T follicular helper cell (primary cell): ENCODE data around the gene CETN1.

Experiments
- DNase-seq: peaks from one replicate; pipeline ENCODE4 v3.0.0-alpha.2; 2020; ENCODE audit warnings: low read depth
- total RNA-seq, 2 experiments: gene quantifications; one replicate each; lab custom pipeline; 2026; lab: John Stamatoyannopoulos, UW

CETN1 gene
- 0 reads per million in 2 experiments for total RNA-seq

DNA sequence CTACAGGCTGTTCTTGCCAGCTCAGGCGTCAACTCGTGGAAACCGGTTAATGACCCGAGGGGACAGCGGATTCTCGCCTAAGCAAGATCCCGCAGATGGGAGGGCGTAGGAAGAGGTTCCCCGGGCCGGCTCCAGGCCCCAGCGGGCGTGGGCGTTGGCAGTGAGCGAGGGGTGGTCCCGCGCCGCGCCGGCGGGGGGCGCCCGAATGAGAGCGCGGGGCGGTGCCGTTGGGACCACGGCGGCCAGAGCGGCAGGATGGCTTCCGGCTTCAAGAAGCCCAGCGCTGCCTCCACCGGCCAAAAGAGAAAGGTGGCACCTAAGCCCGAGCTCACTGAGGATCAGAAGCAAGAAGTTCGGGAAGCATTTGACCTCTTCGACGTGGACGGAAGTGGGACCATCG, at the start of gene CETN1:
CETN1 (plus strand) TSS at position 227 of the 400 bp plus-strand sequence; CDS start at position 256, 29 bp downstream.
- no peak for DNase-seq

DNA sequence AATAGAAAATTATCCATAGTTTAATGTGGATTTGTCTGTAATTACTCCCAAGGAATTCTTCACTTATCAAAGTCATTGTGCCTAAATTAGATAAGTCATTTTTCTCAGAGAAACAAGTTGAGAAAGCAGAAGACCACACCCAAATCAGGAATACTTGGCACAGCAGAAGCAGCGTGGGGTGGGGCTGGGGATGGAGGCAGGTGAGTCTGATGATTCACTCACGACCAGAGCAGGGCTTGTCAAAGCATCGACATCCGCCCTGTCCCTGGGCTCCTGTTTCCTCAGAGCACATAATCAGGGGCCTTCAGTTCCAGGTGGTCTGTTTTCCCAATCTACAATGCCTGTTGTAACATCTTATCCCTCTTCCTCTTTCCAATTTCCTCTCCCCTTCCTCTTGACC, 48.2 kb upstream of the CETN1 start:
- DNase-seq: no peak

DNA sequence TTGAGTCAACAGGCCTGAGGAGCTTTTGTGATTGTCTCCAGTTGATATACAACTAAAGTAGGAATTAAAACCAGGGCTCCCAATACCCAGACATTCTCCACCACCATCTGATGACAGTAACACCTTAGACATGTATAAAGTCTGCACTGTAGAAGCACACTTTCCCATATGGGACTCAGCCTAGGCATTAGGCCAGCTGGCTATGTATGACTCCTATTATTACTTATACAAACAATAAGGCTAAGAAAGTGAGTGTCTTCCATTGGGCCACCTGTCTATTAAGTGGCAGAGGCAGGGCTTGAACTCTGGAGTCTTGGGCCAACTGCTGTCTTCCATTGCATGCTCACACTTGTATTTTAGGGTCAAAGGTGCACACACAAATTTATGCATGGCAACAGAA, 47.5 kb upstream of the CETN1 start:
- no peak for DNase-seq

DNA sequence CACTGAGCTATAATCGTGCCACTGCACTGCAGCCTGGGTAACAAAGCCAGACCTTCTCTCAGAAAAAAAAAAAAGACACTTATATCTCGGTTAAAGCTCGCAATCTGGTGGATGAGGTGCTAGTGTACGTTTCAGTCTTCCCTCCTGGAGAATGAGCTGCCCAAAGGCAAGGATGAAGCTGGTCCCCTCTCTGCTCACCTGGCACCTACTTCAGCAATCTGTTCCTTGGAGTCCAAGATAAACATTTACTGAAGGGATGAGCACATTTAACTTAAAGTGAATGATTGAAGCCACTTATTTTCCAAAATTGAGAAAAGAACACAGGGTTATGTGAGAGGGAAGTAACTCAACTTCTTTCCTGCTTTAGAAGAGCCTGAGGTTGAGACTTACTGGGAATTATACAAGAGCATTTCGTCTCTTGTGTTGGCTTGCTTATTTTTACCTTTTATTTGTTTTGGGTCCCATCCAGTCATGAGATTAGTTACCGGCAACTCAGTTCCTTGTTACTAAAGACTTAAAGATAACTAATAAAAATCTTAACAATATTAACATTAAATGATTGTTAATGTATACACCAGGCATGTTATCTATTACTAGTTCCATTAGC, 46.1 kb upstream of the CETN1 start:
- no peak for DNase-seq

DNA sequence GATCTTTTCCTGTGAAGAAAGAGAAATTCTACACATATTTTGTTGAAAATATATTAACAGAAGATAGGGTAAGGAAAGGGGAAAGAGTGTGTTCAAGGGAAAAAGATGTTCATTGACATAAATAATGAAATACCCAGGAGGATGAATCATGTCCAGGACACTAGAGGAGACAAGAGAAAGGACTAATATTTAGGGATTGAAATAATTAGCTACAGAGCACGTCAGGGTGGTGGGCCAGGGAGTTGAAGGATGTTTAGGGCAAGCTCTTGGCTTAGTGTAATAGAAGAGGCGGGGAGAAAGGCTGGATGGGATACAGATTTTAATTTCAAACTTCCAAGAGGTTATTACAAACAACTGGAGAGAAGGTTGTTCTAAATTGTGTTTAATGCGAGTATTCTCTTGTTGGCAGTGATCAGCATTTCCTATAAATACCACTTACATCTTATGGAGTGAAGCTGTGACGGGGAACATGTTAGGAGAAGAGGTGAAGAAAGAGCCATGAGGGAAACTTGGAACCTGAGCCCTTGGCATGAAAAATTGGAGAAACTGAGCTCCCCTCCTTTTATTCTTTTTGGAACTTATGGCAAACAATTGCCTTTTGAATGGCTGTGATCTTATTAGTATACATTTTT, 36.6 kb upstream of the CETN1 start:
- DNase-seq: no peak

DNA sequence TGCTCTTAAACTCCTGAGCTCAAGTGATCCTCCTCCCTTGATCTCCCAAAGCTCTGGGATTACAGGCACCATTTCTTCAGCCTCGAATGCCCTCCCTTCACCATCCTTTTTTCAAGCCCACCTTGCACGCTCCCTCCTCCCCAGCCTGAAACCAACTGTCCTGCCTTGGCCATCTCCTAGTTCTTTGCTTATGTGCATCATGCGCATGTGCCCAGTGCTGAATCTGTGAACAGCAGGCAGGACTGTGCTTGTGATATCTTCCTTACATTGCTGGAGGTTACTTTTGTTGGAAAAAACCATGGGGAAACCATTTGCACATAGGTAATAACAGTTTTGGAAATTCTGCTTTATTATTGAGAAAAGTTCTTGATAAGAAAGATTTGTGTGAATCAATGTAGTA, 30.2 kb upstream of the CETN1 start:
- DNase-seq: no peak

DNA sequence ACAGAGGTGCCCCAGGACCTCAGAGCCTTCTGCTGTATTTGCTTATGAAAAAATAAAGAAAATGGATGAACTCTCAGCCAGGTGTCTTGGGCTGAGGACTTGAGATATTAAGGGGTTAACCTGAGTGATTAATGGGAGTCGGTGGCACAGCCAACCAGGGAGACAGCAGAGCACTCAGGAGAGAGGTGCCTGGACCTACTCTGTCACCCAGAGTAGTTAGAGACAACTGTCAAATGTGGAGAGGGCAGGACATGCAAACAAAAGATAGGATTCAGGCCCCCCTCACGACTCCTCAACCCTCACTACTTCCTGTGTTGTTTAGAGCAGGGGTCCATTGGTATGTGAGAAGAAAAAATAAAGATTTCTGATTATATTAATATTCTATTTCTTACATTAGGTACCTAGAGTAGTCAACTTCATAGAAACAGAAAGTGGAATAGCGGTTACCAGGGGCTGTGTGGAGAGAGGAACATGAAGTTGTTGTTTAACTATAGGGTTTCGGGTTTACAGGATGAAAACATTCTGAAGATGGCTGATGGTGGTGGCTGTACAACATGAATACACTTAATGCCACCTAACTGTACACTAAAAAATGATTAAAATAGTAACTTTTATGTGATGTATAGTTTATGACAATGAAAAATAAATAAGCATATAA, 28.6 kb upstream of the CETN1 start:
- DNase-seq: no peak

DNA sequence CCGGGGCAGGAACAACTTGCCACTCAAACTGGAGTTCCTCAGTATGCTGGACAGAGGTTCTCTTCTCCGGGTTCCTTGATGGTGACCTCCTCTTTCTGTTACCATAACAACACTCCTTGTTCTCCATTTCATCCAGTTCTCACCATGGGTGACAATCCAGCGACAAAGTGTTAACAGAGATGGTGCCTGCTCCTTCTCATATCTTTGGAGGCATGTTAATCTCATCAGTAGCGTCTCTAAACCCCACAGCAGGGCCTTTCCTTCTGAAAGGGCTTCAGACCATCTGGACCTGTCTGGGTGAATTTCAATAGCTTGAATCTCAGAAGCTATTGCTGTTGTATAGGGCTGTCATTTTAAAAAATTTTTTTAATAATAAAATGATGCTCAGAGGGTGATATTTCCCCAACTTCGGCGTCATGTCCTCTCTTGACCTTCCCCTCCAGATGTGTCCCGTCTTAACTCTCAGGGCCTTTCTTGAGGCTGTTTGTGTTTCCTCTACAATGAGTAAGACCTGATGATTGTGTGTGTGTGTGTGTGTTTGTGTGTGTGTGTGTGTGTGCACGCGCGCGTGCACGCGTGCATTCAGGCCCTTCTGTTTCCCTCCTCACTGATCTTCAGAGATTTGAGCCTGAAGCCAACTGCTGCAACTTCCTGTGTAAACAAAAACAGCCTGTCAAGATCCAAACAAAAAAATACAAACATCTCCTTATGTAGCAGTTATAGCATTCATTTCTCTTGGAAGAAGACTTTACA, 24.3 kb upstream of the CETN1 start:
- DNase-seq: no peak

DNA sequence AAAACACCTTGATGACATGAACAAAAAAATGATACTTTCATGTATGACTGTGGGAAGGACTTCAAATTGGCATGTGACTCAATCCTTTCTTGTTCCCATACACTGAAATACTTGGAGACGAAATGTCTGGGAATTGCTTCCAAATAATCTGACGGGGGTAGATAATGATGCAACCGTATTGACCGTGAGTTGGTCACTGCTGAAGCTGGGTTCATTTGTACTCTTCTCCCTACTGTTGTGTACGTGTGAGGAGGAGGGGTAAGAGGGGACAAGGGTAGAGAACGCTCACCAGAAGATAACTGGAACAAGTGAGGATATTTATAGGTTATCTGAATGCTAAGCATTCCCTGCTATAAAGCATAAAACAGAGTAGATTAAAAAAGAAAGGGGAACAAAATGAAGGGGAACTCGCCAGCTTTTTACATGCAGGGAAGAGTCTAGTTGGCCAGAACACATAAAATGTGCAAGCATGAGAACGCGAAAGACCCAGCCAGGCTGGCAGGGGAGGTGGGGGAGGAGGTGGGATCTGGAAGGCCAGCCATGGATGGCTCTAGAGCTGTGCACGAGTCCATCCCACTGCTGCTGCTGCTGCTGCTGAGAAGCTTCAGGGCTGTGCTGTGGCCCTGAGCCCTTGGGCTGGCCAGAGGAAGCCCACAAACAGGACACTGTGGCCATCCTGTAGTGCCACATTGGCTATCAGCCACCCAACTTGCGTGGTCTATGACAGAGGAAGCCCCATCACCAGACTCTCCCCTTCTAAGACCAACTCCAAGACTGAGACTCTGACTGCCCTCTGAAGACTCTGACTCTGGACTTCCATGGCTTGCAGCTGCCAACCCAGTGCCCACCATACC, 15.2 kb upstream of the CETN1 start:
- no peak for DNase-seq

DNA sequence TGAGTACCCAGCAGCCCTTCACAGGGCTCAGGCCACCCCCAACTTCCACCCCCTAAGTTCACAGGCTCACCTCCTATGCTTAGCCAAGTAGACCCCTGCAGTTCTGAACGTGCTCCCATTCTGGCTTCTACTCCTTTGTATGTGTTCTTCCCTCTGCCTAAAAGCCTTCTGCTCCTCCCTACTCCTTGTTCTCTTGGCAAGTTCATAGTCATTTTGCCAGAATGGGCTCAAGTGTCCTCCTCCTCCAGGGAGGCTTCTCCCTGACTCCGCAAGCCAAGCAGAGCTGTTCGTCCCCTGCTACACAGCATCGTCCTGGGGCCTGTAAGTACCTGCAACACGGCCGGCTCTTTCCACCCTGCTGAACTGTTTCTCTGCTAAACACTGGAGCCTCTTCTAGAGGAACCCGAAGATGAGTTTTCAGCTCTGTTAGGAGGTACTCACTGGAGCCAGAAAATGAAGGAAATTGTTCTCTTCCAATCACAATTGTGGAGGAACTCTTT, 14.6 kb upstream of the CETN1 start:
- DNase-seq: no peak

DNA sequence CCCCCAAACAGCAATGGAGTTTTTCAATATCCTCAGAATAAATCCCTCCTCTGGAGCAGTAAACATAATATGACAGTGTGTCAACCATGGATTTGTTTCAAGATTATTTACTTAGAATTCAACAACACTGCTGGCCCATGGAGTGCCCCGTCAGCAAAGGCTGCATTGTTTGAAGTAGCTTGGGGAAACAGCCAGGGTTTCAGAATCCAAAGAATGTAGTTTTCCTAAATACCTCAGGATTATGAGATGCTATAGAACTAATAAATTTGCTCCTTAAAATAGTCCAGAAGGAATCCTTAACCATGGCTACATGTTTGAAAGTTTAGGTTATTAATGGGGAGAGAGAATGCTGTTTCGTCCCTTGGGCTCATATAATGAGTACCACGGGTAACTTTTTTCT, 13.1 kb upstream of the CETN1 start:
- DNase-seq: no peak

DNA sequence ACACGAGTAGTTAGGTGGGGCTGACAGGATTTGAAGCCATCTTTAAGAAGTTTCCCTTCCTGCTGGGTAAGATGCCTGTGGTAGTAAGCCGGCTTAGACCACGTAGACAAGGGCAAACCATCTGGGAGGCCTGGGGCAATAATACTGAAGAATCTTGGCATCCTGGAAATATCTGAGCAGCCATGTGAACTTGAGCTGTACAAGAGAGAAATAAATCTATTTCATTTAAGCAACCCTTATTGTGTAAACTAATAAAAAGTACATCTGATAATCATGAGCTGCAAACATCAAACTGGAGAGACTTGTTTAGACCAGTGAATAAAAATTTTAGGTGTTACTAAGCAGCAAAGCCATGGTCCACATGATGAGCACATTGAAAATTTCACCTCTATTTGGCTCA, 11.4 kb upstream of the CETN1 start:
- no peak for DNase-seq

DNA sequence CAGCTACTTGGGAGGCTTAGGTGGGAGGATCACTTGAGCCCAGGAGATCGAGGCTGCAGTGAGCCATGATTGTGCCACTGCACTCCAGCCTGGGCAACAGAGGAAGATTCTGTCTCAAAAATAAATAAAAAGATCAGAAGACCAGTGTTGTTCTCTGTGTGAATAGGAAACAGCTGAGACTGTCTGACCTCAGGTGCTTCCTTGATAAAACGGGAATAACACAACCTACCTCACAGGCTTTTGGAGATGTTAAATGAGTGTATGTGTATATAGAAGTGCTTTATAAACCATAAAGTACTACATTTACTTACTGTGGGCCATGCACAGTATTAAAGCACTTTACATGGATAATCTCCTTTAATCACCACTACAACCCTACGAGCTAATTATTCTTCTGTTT, 9.9 kb upstream of the CETN1 start:
- no peak for DNase-seq

DNA sequence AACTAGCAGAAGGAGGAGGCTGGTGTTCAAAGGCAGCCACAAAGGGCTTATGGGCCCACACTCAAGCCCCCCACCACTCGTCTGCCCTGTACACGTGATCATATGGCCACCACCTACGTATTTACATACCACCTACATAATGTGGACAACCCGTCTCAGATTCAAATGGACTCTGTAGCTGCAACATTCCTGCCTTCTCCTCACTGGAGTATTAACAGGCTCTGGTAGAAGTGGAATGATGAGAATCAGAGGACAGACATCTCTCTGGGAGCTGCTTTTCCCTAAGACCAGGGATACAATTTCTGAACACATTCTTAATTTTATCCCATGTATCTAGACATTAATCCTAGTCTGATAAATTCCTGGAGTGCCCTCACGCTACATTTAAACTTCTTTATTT, 9.5 kb upstream of the CETN1 start:
- no peak for DNase-seq

DNA sequence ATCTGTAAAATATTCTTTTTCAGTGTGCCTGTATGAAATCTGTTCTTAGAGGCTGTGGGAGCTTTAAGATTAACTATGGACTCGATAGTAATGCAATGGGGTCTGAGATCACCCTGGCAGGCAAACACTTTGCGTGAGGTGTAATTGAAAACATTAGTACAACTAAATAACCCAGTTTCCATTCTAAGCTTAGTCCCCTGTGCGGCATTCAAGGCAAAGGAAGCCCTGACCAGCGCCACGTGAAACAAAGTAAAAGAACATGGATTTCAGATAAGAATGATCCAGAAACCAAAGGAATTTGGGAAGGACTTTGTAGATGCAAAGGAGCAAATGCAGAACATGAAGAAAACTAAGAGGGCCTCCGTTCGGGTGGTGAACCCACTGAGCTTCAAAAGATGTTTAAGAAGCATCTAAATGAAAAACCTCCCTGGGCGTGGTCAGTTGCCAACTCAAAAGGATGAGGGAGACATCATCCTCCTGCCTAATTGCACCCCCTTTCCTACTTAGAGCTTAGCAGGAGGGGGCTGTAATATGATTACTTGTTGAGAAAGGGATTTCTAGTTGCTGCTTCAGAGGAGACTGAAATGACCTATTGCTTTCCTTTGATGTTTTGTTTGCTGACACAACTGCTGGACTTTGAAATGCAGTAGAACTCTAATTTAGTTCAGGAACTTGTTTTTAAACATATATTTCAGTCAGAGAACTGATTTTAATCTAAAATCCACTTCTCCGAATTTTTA, 7.9 kb upstream of the CETN1 start:
- no peak for DNase-seq

DNA sequence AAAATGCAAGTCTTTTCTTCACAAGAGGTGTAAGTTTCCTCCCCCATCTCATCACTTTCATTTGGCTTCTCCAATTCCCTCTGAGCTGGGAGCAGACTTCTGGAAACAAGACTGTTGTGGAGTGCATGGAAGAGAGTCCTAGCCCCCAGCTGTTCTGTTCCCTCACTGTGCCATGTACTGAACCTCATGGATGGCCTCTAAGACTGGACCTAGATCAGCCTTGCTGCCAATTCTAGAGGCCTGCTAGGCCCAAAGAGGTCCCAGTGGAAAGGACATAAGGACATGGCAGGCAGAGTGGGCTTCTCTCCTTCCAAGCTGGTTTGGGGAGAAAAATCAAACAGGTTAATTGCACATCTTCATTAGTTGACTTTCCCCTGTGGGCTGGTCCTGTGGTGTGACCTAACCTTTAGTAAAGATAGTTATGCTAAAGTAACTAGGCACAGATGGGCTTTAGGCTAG, 7.3 kb upstream of the CETN1 start:
- no peak for DNase-seq

DNA sequence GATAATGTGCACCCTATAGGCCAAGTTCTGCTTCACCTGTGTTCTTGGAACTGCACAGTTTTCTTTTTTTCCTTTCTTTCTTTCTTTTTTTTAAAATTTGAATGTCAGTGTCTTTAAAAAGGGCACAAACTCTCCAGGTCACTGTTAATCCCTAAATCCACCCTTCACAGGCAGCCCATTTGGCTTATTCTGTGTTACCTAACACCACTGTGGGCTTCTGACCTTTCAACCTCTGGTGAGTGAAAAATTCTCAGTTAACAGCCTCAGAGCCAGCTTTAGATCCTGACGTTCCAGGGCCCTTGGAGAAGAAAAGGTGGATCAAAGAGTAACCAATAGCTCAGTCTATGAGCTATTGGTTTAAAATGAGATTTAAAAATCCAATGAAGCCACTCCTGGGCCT, 6.8 kb upstream of the CETN1 start:
- no peak for DNase-seq

DNA sequence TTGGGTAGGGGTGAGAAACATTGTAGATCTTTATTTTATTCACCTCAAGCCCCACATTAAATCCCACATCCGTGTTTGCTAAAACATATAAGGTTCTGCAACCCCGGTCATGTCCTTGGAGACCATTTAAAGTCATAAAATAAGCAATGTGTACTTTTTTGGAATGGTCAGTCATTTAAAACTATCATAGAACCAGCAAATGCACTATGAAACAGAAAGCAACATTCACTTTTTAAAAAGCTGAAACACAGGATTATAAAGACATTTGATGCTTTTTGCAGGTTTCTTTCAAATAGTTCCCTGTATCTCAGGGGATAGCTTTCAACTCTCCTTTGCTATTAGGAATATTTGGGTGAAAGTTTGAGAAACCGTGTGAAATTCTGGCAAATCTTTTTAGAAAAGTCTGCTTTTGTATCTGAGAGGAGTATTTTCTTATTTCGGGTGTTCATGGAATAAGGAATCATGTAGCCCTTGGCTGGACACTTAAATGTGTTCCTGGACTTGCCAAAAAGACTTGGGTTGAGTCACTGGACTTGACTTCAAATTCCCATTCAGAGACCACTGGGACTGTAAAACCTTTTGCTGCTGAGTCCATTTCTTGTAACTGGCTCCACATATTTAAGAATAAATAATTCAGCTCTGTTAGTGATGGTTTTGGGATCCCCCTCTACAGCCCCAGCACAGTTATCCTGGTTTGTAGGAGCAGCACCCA, 5.9 kb upstream of the CETN1 start:
- no peak for DNase-seq

DNA sequence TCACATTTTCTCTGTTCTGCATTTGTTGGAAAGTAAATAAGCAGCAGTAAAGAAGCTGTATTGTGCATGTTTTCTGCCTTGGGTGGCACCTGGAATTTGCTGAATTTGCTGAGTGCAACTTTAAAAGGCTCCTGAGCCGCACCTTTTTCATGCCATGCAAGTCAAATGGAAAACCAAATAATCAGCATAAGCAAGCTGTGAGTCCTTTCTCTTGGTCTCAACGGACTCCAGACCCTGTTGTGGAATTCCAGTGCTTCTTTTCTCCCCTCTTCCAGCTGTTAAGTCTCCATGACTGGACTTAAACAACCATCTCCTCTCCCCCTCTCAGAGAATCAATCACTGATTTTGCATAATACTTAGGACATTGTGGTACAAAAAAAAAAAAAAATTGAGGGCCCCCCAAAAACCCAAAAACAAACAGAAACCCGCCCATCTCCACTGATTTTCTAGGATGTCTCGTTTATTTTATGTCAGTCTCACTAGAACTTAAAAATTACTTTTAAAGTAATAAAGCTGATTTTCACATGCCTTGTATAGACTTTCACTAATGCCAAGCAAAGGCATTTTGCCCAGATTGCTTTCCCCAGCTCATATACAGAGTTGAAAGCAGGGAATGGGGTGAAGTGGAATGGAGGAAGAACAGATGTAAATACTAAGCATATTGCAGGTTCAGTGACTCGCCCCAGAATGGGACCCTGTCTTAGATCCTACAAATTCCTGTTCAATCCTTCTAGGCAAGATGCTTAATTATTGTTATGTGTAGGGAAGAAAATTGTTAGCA, 5.1 kb upstream of the CETN1 start:
- no peak for DNase-seq
